Mesendoderm (in vitro differentiated cells): ENCODE results near the gene RBM33.
A peak's percentile ranks its signal among the peaks of the same experiment; 100 is the strongest.

Experiments
- DNase-seq: peaks from one replicate; pipeline ENCODE4 v3.0.0; 2013
- H2AK5ac ChIP-seq: 2 replicates; pipeline ENCODE4 v1.6.1; 2013; ENCODE audit warnings: low read length, inconsistent platforms
- H2BK120ac ChIP-seq: 2 replicates; pipeline ENCODE4 v1.6.1; 2013; ENCODE audit warnings: low read depth, mild to moderate bottlenecking, low read length, moderate library complexity, mixed read lengths
- H2BK15ac ChIP-seq: replicated peaks from 2 replicates; pipeline ENCODE4 v1.6.1; 2013; ENCODE audit warnings: low read depth, mild to moderate bottlenecking, moderate library complexity
- H2BK5ac ChIP-seq: 2 replicates; pipeline ENCODE4 v1.6.1; 2013; ENCODE audit warnings: low read length, inconsistent platforms
- H3K18ac ChIP-seq: 2 replicates; pipeline ENCODE4 v1.6.1; 2013; ENCODE audit warnings: mild to moderate bottlenecking, low read length, mixed read lengths
- H3K23ac ChIP-seq: one replicate; pipeline ENCODE4 v1.6.1; 2013; ENCODE audit warnings: low read length
- H3K27ac ChIP-seq: 2 replicates; pipeline ENCODE4 v1.5.1; 2013; ENCODE audit warnings: low read depth, mild to moderate bottlenecking, inconsistent platforms, low read length, moderate library complexity
- H3K27me3 ChIP-seq: 2 replicates; pipeline ENCODE4 v1.6.1; 2013; ENCODE audit warnings: low read length, control low read depth, mild to moderate bottlenecking, inconsistent platforms; ENCODE audit not compliant: insufficient read depth, poor library complexity
- H3K36me3 ChIP-seq: 2 replicates; pipeline ENCODE4 v1.6.1; 2013; ENCODE audit warnings: low read length, inconsistent platforms; ENCODE audit not compliant: control insufficient read depth, insufficient read depth
- H3K4ac ChIP-seq: one replicate; pipeline ENCODE4 v1.6.1; 2013; ENCODE audit warnings: low read depth, mild to moderate bottlenecking, low read length, moderate library complexity
- H3K4me1 ChIP-seq: 2 replicates; pipeline ENCODE4 v1.6.1; 2013; ENCODE audit warnings: low read depth, low read length, inconsistent platforms; ENCODE audit not compliant: control insufficient read depth
- H3K4me2 ChIP-seq: 2 replicates; pipeline ENCODE4 v1.6.1; 2013; ENCODE audit warnings: low read length
- H3K4me3 ChIP-seq: 2 replicates; pipeline ENCODE4 v1.5.1; 2013; ENCODE audit warnings: mild to moderate bottlenecking, low read length
- H3K56ac ChIP-seq: one replicate; pipeline ENCODE4 v1.6.1; 2013; ENCODE audit warnings: low read length
- H3K79me1 ChIP-seq: 2 replicates; pipeline ENCODE4 v1.6.1; 2013; ENCODE audit warnings: low read length, inconsistent platforms
- H3K79me2 ChIP-seq: 2 replicates; pipeline ENCODE4 v1.6.1; 2013; ENCODE audit warnings: mild to moderate bottlenecking, low read length; ENCODE audit not compliant: control insufficient read depth, insufficient read depth
- H3K9ac ChIP-seq: 2 replicates; pipeline ENCODE4 v1.6.1; 2013; ENCODE audit warnings: low read length, inconsistent platforms
- H4K5ac ChIP-seq: one replicate; pipeline ENCODE4 v1.6.1; 2013; ENCODE audit warnings: low read length
- H4K8ac ChIP-seq: one replicate; pipeline ENCODE4 v1.6.1; 2013; ENCODE audit warnings: low read depth, mild to moderate bottlenecking, control low read depth, low read length, moderate library complexity
- WGBS: extraction: QIAGEN DNeasy Blood & Tissue Kit; methylation state at CpG from one replicate; pipeline ENCODE4 v1.1.7; 2013; ENCODE audit warnings: low lambda C conversion rate, missing lambda C conversion rate; ENCODE audit not compliant: insufficient coverage; ENCODE audit errors: extremely low coverage; 5-methylcytosine and 5-hydroxymethylcytosine counted together

RBM33 gene

GRCh38 chr7:155808549-155809331 is 164.3 kb downstream of the RBM33 start:
- H4K5ac ChIP-seq, result no peak overlapping the region
- peak overlapping the region; percentile 56 for H3K9ac ChIP-seq
- H3K79me2 ChIP-seq, result no peaks in the 10 kb centered on the region
- H3K18ac ChIP-seq, result peak overlapping the region; percentile 42
- peaks cover 52% of the 10 kb centered on the region for H3K27me3 ChIP-seq
- no peak overlapping the region for H3K4me3 ChIP-seq
- no peaks in the 10 kb centered on the region for H3K36me3 ChIP-seq
- H4K8ac ChIP-seq, result no peak overlapping the region
- no peak overlapping the region for H3K23ac ChIP-seq
- peak; percentile 52 for DNase-seq
- no peak overlapping the region for H2BK5ac ChIP-seq
- no peak overlapping the region for H3K27ac ChIP-seq
- H3K4me1 ChIP-seq, result peaks cover 8% of the 10 kb centered on the region
- H3K79me1 ChIP-seq, result no peaks in the 10 kb centered on the region
- no peak overlapping the region for H3K4ac ChIP-seq
- no peak overlapping the region for H2BK120ac ChIP-seq
- H2AK5ac ChIP-seq, result no peak overlapping the region
- whole genome bisulfite sequencing, result no CpG with 5 or more reads among the region's 64 CpGs
- peak overlapping the region; percentile 70 for H3K56ac ChIP-seq
- H2BK15ac ChIP-seq, result no peak overlapping the region
- H3K4me2 ChIP-seq, result peak overlapping the region; percentile 78

- no peak overlapping the region for H2BK5ac ChIP-seq
- no peaks in the 10 kb centered on the region for H3K79me2 ChIP-seq
- peaks cover 58% of the 10 kb centered on the region for H3K27me3 ChIP-seq
- no peak overlapping the region for H4K8ac ChIP-seq
- DNase-seq, result peak; percentile 32
- no CpG with 5 or more reads among the region's 43 CpGs for WGBS
- no peak overlapping the region for H3K4me3 ChIP-seq
- no peaks in the 10 kb centered on the region for H3K36me3 ChIP-seq
- H3K56ac ChIP-seq, result peak overlapping the region; percentile 34
- no peak overlapping the region for H2BK15ac ChIP-seq
- H3K23ac ChIP-seq, result no peak overlapping the region
- H2AK5ac ChIP-seq, result no peak overlapping the region
- peak overlapping the region; percentile 78 for H3K4me2 ChIP-seq
- no peak overlapping the region for H3K27ac ChIP-seq
- peaks cover 8% of the 10 kb centered on the region for H3K4me1 ChIP-seq
- H3K4ac ChIP-seq, result no peak overlapping the region
- peak overlapping the region; percentile 42 for H3K18ac ChIP-seq
- H2BK120ac ChIP-seq, result no peak overlapping the region
- H4K5ac ChIP-seq, result no peak overlapping the region
- H3K79me1 ChIP-seq, result no peaks in the 10 kb centered on the region
- H3K9ac ChIP-seq, result no peak overlapping the region
Measured at GRCh38 chr7:155809332-155809946, 165.0 kb downstream of the RBM33 start.

GRCh38 chr7:155809947-155810769 is 165.7 kb downstream of the RBM33 start:
- DNase-seq, result peak; percentile 41
- Histone ChIP-seq H3K27ac (no peak overlapping the region), H3K23ac (peak overlapping the region; percentile 66), H3K36me3 (no peaks in the 10 kb centered on the region), H3K4me2 (peak overlapping the region; percentile 27), H3K79me2 (no peaks in the 10 kb centered on the region), H3K4me3 (no peak overlapping the region), H2AK5ac (no peak overlapping the region), H2BK15ac (no peak overlapping the region), H3K4me1 (peaks cover 8% of the 10 kb centered on the region), H2BK120ac (no peak overlapping the region), H4K5ac (no peak overlapping the region), H3K79me1 (no peaks in the 10 kb centered on the region), H2BK5ac (no peak overlapping the region), H3K9ac (no peak overlapping the region), H3K4ac (no peak overlapping the region), H3K27me3 (peaks cover 58% of the 10 kb centered on the region), H4K8ac (no peak overlapping the region), H3K18ac (no peak overlapping the region), H3K56ac (peak overlapping the region; percentile 49)
- whole genome bisulfite sequencing, result no CpG with 5 or more reads among the region's 69 CpGs

- DNase-seq, result no peak
Measured at GRCh38 chr7:155810770-155811559, 166.5 kb downstream of the RBM33 start.

GRCh38 chr7:155811560-155811894 is 167.1 kb downstream of the RBM33 start:
- Histone ChIP-seq H2BK120ac (no peak overlapping the region), H3K4ac (no peak overlapping the region)

More at GRCh38 chr7:155810770-155811559, 166.5 kb downstream of the RBM33 start:
- H4K5ac ChIP-seq, result no peak overlapping the region
- H3K36me3 ChIP-seq, result no peaks in the 10 kb centered on the region
- H2AK5ac ChIP-seq, result no peak overlapping the region
- no peak overlapping the region for H3K18ac ChIP-seq
- no peak overlapping the region for H4K8ac ChIP-seq
- H3K4me3 ChIP-seq, result no peak overlapping the region
- no peaks in the 10 kb centered on the region for H3K79me2 ChIP-seq
- peaks cover 56% of the 10 kb centered on the region for H3K27me3 ChIP-seq
- peaks cover 8% of the 10 kb centered on the region for H3K4me1 ChIP-seq
- H3K4ac ChIP-seq, result no peak overlapping the region
- H2BK120ac ChIP-seq, result no peak overlapping the region
- no CpG with 5 or more reads among the region's 21 CpGs for WGBS
- no peak overlapping the region for H2BK5ac ChIP-seq
- H3K23ac ChIP-seq, result no peak overlapping the region
- H3K79me1 ChIP-seq, result no peaks in the 10 kb centered on the region
- no peak overlapping the region for H3K9ac ChIP-seq
- H3K56ac ChIP-seq, result no peak overlapping the region
- no peak overlapping the region for H2BK15ac ChIP-seq
- H3K4me2 ChIP-seq, result no peak overlapping the region
- no peak overlapping the region for H3K27ac ChIP-seq

More at GRCh38 chr7:155811560-155811894, 167.1 kb downstream of the RBM33 start:
- Histone ChIP-seq H3K4me3 (no peak overlapping the region), H3K18ac (no peak overlapping the region), H2BK5ac (no peak overlapping the region), H4K5ac (no peak overlapping the region), H3K27me3 (peaks cover 52% of the 10 kb centered on the region), H3K23ac (no peak overlapping the region), H2AK5ac (no peak overlapping the region), H3K4me2 (peak overlapping the region; percentile 29), H3K79me1 (no peaks in the 10 kb centered on the region), H3K36me3 (no peaks in the 10 kb centered on the region), H4K8ac (no peak overlapping the region), H3K79me2 (no peaks in the 10 kb centered on the region), H3K9ac (no peak overlapping the region), H2BK15ac (no peak overlapping the region), H3K56ac (no peak overlapping the region), H3K27ac (no peak overlapping the region), H3K4me1 (peaks cover 6% of the 10 kb centered on the region)
- WGBS, result no CpG with 5 or more reads among the region's 13 CpGs
- peak; percentile 44 for DNase-seq
